SK-N-SH (cell line): ENCODE data around the gene SH3GL2. TPM values are rescaled to one million over a fixed set of nuclear protein-coding genes. Genes with fewer than 3 reads are reported as not detected.
A peak's percentile ranks its signal among the peaks of the same experiment; 100 is the strongest.

Experiments
- CTCF ChIA-PET: fragments of 300-600, 350-600 bp; formaldehyde crosslinking; extraction: SDS; loops from one replicate; lab custom pipeline; 2021; lab: Yijun Ruan, JAX
- POLR2A ChIA-PET: fragments of 350-600 bp; sonication (Branson Sonifier 250); formaldehyde crosslinking; extraction: SDS; loops from one replicate; lab custom pipeline; 2020; ENCODE audit warnings: antibody characterized with exemption, inconsistent platforms; lab: Yijun Ruan, JAX
- DNase-seq: peaks from one replicate; pipeline ENCODE4 v3.0.0; 2012
- H2AFZ ChIP-seq: fragments of 200-600 bp; sonication (generic); 2 replicates; pipeline ENCODE4 v1.8.1; 2016; ENCODE audit warnings: antibody characterized with exemption, mild to moderate bottlenecking, low read depth
- H3F3A ChIP-seq: fragments of 200-600 bp; sonication (generic); replicated peaks from 2 replicates; pipeline ENCODE3; 2016; ENCODE audit warnings: antibody characterized with exemption, mild to moderate bottlenecking; ENCODE audit not compliant: insufficient read depth
- H3K27ac ChIP-seq, 2 experiments: fragments of 200-500 bp in 1 of 2; fragments of 200-600 bp in 1 of 2; sonication (Bioruptor generic) in 1 of 2; sonication (generic), shearing (Covaris generic) in 1 of 2; 2 replicates each; pipeline versions ENCODE4 v1.5.1 to v1.6.1; 2014 to 2016; ENCODE audit warnings: low read depth in 2 of 2, inconsistent platforms in 1 of 2, low read length in 1 of 2, mild to moderate bottlenecking in 1 of 2, mixed read lengths in 1 of 2
- H3K27me3 ChIP-seq: fragments of 200-600 bp; sonication (generic), shearing (Covaris generic); 2 replicates; pipeline ENCODE4 v1.6.1; 2016; ENCODE audit warnings: mixed run types; ENCODE audit not compliant: insufficient read depth
- H3K36me3 ChIP-seq, 2 experiments: fragments of 200-500 bp in 1 of 2; fragments of 200-600 bp in 1 of 2; sonication (Bioruptor generic) in 1 of 2; sonication (generic) in 1 of 2; replicated peaks in 1 of 2; 2 replicates each; pipeline versions ENCODE3 to v1.5.1; 2014 to 2016; ENCODE audit warnings: low read length in 1 of 2, mild to moderate bottlenecking in 1 of 2; ENCODE audit not compliant: insufficient read depth in 2 of 2, control insufficient read depth in 1 of 2
- H3K4me1 ChIP-seq, 2 experiments: fragments of 200-500 bp in 1 of 2; fragments of 200-600 bp in 1 of 2; sonication (Bioruptor generic) in 1 of 2; sonication (generic), shearing (Covaris generic) in 1 of 2; 2 replicates each; pipeline versions ENCODE4 v1.5.1 to v1.6.1; 2014 to 2016; ENCODE audit warnings: low read depth in 1 of 2, low read length in 1 of 2, mixed run types in 1 of 2; ENCODE audit not compliant: insufficient read depth in 2 of 2, control insufficient read depth in 1 of 2
- H3K4me2 ChIP-seq: fragments of 200-600 bp; sonication (generic), shearing (Covaris generic); 2 replicates; pipeline ENCODE4 v1.6.1; 2017; ENCODE audit warnings: mixed run types
- H3K4me3 ChIP-seq, 2 experiments: fragments of 200-500 bp in 1 of 2; fragments of 200-600 bp in 1 of 2; sonication (Bioruptor generic) in 1 of 2; sonication (generic), shearing (Covaris generic) in 1 of 2; 2 replicates each; pipeline versions ENCODE4 v1.5.1 to v1.8.1; 2014 to 2016; ENCODE audit warnings: low read depth in 2 of 2, inconsistent platforms in 1 of 2, low read length in 1 of 2, mild to moderate bottlenecking in 1 of 2, mixed read lengths in 1 of 2, moderate library complexity in 1 of 2
- H3K79me2 ChIP-seq: fragments of 200-600 bp; sonication (generic); 2 replicates; pipeline ENCODE4 v1.8.1; 2017; ENCODE audit warnings: mild to moderate bottlenecking; ENCODE audit not compliant: insufficient read depth
- H3K9ac ChIP-seq: fragments of 200-600 bp; sonication (generic); 2 replicates; pipeline ENCODE4 v1.6.1; 2017; ENCODE audit warnings: mixed run types
- H3K9me2 ChIP-seq: fragments of 200-600 bp; sonication (generic); 2 replicates; pipeline ENCODE4 v1.6.1; 2017; ENCODE audit warnings: mixed run types
- H3K9me3 ChIP-seq: fragments of 200-600 bp; sonication (generic); 2 replicates; pipeline ENCODE4 v1.6.1; 2017; ENCODE audit warnings: mixed run types, mild to moderate bottlenecking, moderate library complexity
- H4K20me1 ChIP-seq: fragments of 200-600 bp; sonication (generic); 2 replicates; pipeline ENCODE4 v1.6.1; 2017; ENCODE audit warnings: mild to moderate bottlenecking, mixed run types; ENCODE audit not compliant: insufficient read depth
- JUND ChIP-seq: IDR thresholded peaks from 2 replicates; pipeline ENCODE4 v1.4.0; 2012
- MXI1 ChIP-seq: IDR thresholded peaks from 2 replicates; pipeline ENCODE4 v1.6.1; 2012; ENCODE audit warnings: mild to moderate bottlenecking, low read depth, low read length, improper control_type of control experiment
- RFX5 ChIP-seq: IDR thresholded peaks from 2 replicates; pipeline ENCODE4 v1.6.1; 2012; ENCODE audit warnings: mild to moderate bottlenecking, improper control_type of control experiment, low read length
- TCF12 ChIP-seq: IDR thresholded peaks from 2 replicates; pipeline ENCODE4 v1.4.0; 2012
- WGBS: methylation state at CpG from one replicate; pipeline ENCODE4 v1.1.6; 2017; ENCODE audit warnings: low lambda C conversion rate; 5-methylcytosine and 5-hydroxymethylcytosine counted together
- polyA plus RNA-seq, 3 experiments: library from polyadenylated mRNA; depleted of rRNA; stranded (reverse); fragments of >200 nt; gene quantifications; 2 replicates each; pipeline ENCODE4 v1.2.3, GENCODE V29; 2012
- TF ChIP-seq, protein P1 (sequence below): IDR thresholded peaks from 2 replicates; pipeline ENCODE4 v1.4.0; 2012; ENCODE audit warnings: low read depth, borderline replicate concordance
- TF ChIP-seq, protein P2 (sequence below): IDR thresholded peaks from 2 replicates; pipeline ENCODE4 v1.4.0; 2012; ENCODE audit warnings: low read depth
- TF ChIP-seq, protein P3 (sequence below): fragments of 150-350 bp; IDR thresholded peaks from 2 replicates; pipeline ENCODE4 v1.6.1; 2017; ENCODE audit warnings: antibody characterized with exemption, low read length, low read depth, borderline replicate concordance
- TF ChIP-seq, protein P4 (sequence below): fragments of 200-600 bp; sonication (generic); IDR thresholded peaks from 2 replicates; pipeline ENCODE4 v1.6.1; 2017; ENCODE audit warnings: antibody characterized with exemption, mild to moderate bottlenecking, moderate library complexity

Gene SH3GL2
- polyA plus RNA-seq, 1 of the 3 experiments (the other 2 are of a cell fraction), result 0.05 TPM

DNA sequence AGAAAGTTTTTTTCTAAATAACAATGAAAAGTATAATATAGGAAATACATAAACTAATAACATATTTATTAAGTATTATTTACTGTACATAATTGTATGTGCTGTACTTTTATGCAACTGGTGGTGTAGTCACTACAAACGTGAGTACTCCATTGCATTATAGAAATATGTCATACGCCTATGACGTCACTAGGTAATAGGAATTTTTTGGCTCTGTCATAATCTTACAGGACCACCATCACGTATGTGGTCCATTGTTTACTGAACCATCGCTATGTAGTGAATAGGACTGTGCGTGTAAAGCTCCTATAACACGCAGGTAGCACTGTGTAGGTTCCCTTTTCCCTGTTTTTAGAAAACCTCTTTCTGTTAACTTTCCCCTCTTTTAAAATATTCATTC is 255.0 kb downstream of the SH3GL2 start:
- no peaks in the 10 kb centered on the region for H3K27me3 ChIP-seq
- H3K4me2 ChIP-seq, result no peak overlapping the region
- no peak overlapping the region for H3K9ac ChIP-seq
- no peaks in the 10 kb centered on the region for H3F3A ChIP-seq
- H3K36me3 ChIP-seq, result no peaks in the 10 kb centered on the region
- no peak for DNase-seq
- no peak overlapping the region for H3K4me3 ChIP-seq
- TF ChIP-seq JUND (no peak), MXI1 (no peak), RFX5 (no peak), TCF12 (no peak)
- TF ChIP-seq, protein P1, sequence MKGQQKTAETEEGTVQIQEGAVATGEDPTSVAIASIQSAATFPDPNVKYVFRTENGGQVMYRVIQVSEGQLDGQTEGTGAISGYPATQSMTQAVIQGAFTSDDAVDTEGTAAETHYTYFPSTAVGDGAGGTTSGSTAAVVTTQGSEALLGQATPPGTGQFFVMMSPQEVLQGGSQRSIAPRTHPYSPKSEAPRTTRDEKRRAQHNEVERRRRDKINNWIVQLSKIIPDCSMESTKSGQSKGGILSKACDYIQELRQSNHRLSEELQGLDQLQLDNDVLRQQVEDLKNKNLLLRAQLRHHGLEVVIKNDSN, result no peak
- TF ChIP-seq, protein P2, sequence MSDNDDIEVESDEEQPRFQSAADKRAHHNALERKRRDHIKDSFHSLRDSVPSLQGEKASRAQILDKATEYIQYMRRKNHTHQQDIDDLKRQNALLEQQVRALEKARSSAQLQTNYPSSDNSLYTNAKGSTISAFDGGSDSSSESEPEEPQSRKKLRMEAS, result no peak
- TF ChIP-seq, protein P3, sequence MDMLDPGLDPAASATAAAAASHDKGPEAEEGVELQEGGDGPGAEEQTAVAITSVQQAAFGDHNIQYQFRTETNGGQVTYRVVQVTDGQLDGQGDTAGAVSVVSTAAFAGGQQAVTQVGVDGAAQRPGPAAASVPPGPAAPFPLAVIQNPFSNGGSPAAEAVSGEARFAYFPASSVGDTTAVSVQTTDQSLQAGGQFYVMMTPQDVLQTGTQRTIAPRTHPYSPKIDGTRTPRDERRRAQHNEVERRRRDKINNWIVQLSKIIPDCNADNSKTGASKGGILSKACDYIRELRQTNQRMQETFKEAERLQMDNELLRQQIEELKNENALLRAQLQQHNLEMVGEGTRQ, result no peak
- no peak overlapping the region for H2AFZ ChIP-seq
- no peaks in the 10 kb centered on the region for H3K79me2 ChIP-seq
- H3K27ac ChIP-seq, result no peak overlapping the region
- H3K9me2 ChIP-seq, result no peaks in the 10 kb centered on the region
- H3K9me3 ChIP-seq, result no peaks in the 10 kb centered on the region
- ChIA-PET CTCF (interaction anchor here (4.3 kb wide), 1 partner anchor 23 kb away, joined by 13 read pairs; no protein-coding TSS in a partner anchor), POLR2A (no interaction called here)
- no peaks in the 10 kb centered on the region for H4K20me1 ChIP-seq
- 25% methylated on average over 7 of the region's 7 CpGs for WGBS
- no peaks in the 10 kb centered on the region for H3K4me1 ChIP-seq

DNA sequence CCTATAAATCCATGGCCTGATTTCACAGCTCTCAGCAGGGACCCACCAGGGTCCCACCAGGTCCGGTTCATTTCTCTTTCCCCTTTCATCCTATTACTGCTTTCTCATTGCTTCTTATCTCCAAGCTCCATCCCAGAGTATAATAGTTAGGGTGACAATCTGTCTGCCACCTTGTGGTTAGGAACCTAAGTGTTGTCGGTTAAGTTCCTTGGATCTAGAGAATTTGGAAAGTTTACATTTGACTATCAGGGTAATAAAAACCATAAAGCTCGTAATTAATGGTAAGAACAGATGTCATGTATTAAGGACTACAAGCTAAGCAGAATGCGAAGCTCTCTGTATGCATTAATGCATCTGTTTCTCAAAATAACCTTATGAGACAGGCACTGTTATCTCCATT is 259.1 kb downstream of the SH3GL2 start:
- Histone ChIP-seq H3K9me3 (no peaks in the 10 kb centered on the region), H3F3A (no peaks in the 10 kb centered on the region), H3K4me2 (no peak overlapping the region), H4K20me1 (no peaks in the 10 kb centered on the region), H3K27ac (no peak overlapping the region), H3K27me3 (no peaks in the 10 kb centered on the region), H3K9ac (no peak overlapping the region), H3K4me3 (no peak overlapping the region), H3K9me2 (no peaks in the 10 kb centered on the region), H3K36me3 (no peaks in the 10 kb centered on the region), H3K79me2 (no peaks in the 10 kb centered on the region), H2AFZ (no peak overlapping the region), H3K4me1 (no peaks in the 10 kb centered on the region)
- ChIA-PET CTCF (interaction anchor here (1.0 to 2.2 kb wide), 2 partner anchors 27 to 417 kb away, joined by 3 to 9 read pairs; no protein-coding TSS in a partner anchor), POLR2A (no interaction called here)
- no peak for DNase-seq
- WGBS, result 11% methylated on average over 4 of the region's 4 CpGs
- no peak for TF ChIP-seq MXI1
- TF ChIP-seq, protein P4, sequence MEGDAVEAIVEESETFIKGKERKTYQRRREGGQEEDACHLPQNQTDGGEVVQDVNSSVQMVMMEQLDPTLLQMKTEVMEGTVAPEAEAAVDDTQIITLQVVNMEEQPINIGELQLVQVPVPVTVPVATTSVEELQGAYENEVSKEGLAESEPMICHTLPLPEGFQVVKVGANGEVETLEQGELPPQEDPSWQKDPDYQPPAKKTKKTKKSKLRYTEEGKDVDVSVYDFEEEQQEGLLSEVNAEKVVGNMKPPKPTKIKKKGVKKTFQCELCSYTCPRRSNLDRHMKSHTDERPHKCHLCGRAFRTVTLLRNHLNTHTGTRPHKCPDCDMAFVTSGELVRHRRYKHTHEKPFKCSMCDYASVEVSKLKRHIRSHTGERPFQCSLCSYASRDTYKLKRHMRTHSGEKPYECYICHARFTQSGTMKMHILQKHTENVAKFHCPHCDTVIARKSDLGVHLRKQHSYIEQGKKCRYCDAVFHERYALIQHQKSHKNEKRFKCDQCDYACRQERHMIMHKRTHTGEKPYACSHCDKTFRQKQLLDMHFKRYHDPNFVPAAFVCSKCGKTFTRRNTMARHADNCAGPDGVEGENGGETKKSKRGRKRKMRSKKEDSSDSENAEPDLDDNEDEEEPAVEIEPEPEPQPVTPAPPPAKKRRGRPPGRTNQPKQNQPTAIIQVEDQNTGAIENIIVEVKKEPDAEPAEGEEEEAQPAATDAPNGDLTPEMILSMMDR, result peak; percentile 31
